HG03103 (cell line): ENCODE measurements around the gene LAMB1.

Source experiments
- ATAC-seq: cut with Tn5 transposase; IDR thresholded peaks from one replicate; pipeline ENCODE4 v1.9.1; 2021; ENCODE audit warnings: low read depth; ENCODE audit not compliant: unreplicated experiment

The LAMB1 gene

DNA sequence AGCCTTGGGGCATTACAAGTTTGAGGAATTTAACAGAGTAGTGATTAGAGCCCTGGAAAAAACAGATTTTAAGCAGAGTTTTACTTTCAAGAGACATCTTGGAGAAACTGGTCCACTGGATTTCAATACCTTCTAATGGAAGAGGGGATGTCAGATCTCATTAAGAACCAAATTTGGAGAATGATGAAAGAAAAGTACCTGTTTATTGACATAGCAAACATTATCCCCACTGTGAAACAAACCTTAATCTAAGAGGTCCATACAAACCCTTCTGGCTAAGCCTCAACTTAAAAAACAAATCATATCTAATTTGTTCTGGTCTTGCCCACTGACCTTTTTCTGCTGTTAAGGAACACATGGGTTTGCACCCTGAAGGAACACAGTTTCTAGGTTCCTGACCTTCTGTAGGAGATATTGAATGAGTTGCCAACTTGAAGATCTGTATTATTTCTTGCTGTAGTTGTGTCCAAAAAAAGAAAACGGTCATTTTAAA is 53.5 kb downstream of the LAMB1 start:
- no peak for ATAC-seq

DNA sequence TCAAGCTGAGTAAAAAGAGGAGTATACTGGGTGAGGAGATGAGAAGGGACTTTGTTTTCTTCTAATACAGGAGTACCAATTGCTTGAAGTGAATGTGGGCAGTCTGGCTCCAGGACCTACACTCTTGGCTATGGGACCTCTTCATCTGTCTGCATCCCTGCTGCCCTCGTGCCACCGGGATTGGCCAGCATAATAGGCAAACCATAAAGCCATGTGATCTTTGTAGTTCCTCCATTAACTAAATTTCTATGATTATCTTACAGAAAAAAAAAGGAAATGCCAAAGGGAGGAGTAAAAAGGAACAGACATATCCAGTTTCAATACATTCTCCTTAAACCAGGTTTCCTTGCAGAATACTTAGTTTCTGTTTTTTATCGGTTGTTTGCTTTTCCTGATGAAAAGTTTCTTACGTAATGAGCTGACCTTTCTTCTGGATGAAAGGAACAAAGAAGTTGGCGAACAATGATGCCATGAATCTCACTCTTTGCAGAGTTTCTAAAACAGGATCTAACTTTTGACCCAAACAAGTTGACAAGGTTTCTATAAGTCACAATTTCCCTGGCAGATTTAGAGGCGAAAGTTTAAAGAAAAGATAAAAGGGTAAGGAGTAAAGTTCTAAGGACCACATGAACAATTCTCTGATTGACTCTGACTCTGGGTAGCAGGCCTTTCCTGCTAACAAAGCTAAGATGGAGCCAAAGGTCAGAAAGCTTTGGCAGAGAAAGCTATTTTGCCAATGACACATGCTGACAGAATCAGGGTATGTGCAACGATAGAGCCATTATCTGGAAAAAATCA is 54.1 kb downstream of the LAMB1 start:
- no peak for ATAC-seq

GRCh38 chr7:107946881-107947280 is 56.1 kb downstream of the LAMB1 start:
- no peak for ATAC-seq

DNA sequence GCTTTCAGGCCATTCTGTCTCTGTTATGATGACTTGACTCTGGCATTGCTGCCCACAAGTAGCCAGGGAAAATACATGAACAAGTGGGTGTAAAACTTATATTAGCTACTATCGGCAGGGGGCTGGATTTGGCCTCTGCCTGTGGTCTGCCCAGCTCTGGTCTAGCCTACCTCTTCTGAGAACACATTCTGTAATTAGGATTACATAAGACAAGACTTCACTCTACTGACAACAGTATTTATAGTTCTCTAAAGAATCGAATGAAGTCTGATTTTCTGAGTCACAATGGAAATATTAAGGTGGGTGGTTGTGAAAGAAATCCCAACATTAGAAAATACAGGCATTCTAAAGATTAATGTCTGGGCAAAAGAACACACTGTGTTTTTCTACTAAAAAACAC is 56.5 kb downstream of the LAMB1 start:
- no peak for ATAC-seq

GRCh38 chr7:107945332-107945731 is 57.6 kb downstream of the LAMB1 start:
- ATAC-seq, result no peak

DNA sequence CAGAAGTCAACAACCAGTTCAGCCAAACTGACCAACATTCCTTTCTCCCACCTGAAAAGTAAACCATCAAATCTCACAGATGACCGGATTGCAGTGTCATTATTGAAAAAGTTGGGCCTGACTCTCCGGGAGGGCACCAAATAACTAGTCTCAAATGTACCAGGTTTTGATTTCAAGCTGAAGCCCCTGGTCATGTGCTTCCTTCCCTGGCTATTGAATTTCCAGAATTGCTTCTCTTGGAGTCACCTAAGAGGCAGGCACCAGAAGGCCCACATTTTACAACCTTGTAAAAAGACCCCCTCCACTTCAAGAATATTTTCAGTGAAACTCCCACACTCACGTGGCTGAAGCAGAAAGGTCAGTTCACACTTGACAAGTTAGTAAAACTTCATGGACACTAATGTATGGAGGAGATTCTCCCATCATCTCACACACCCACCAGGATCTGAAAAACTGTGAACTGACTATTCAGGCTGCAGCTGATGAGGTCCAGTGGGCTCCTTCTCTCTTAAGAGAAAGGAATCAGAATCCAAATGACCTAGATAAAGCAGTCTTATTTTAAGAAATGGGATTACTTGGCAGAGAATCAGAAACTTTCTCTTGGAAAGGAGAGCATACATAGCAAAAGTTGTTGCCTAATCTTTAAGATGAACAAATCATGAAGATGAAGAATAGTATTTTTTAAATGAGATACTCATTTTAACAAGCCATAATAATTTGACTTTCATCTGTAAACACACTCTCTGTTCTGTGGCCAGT is 58.4 kb downstream of the LAMB1 start:
- ATAC-seq, result no peak

GRCh38 chr7:107943018-107943417 is 59.9 kb downstream of the LAMB1 start:
- no peak for ATAC-seq

- no peak for ATAC-seq
These were observed 62.0 kb downstream of the LAMB1 start for GRCh38 chr7:107940951-107941350.

DNA sequence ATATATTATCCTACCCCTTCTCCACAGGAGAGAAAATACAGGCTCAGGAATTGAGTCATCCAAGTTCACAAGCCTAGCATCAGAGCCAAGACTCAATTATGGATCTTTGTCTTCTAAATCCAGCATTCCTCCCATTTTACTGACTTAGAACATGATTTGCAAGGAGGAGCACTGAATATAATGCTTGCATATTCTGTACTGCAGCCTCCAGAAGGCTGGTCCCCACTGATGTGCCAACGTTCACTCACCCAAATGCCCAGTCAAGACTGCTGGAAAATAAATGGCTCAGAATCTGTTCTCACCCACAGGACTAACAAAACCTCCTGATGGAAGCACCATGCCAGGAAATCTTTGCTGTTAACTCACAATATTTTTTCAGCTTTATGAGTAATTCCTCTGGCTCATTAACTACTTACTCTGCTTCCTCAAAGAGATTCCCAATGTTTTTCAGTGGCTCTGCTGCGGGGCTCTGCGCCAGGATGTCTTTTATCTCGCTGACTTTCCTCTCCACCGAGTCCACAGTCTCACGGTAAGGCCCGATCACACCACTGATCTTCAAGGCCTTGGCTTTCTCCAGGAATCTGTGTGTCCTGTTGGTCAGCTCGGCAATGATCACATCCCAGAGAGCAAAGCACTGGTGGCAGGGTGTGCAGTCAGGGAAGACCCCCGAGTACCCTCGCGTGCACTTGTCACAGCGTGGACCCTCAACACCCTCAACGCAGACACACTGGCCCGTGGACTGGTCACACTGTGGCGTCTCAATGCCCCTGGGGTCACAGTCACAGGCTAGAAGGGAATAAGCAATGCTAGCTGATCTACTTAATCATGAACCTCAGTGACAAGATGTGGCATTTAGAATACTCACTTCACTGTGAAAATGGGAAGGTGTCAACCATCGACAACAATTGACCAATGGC is 63.1 kb downstream of the LAMB1 start:
- no peak for ATAC-seq

GRCh38 chr7:107938456-107939250 is 64.3 kb downstream of the LAMB1 start:
- ATAC-seq, result no peak

- ATAC-seq, result no peak
These were observed 65.4 kb downstream of the LAMB1 start for GRCh38 chr7:107937531-107937930.

DNA sequence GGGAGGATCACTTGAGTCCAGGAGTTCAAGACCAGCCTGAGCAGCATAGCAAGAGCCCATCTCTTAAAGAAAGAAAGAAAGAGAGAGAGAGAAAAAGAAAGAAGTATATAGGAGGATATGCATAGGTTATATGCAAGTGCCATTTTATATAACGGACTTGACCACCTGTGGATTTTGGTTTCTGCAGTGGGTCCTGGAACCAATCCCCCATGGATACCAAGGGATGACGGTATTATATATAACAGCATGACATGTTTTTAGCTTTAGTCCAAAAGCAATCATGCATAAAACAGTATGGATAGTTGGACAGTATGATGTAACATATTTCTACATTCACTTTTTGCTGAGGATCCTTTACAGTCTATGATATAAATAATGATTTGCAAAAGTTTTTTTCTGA is 66.6 kb downstream of the LAMB1 start:
- ATAC-seq, result no peak

DNA sequence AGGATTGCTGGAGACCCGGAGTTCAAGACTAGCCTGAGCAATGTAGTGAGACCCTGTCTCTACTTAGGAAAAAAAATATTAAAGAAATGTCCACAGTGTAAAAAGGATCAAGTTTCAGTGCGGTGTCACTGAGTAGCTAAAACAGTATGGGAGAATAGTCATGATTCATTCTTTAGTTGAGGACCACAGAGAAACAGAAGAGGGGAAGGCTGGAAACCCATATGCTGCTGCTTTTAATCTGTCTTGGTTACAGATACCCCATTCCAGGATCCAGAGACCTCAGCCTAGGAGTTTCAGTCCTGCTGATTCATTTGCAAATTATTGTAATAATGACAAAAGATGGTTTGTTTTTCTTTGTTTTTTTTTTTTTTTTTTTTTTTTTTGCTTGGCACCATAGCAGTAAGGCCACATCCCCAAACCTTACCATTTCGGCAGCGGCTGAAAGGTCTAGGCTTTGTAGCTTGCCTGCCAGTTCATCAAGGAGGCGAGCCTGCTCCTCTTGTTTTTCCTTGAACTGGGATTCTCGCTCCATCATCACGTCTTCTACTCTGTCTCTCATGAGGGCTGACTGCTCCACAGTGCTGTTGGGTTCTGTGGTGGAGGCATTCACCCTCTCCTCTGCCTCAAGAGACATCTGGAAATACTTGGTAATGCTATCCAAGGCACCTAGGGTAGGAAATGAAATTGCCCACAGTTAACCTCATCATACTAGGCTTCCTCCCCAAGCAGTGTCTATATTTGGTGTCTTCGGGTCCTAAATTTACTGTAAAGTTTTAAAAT is 67.8 kb downstream of the LAMB1 start:
- ATAC-seq, result no peak

DNA sequence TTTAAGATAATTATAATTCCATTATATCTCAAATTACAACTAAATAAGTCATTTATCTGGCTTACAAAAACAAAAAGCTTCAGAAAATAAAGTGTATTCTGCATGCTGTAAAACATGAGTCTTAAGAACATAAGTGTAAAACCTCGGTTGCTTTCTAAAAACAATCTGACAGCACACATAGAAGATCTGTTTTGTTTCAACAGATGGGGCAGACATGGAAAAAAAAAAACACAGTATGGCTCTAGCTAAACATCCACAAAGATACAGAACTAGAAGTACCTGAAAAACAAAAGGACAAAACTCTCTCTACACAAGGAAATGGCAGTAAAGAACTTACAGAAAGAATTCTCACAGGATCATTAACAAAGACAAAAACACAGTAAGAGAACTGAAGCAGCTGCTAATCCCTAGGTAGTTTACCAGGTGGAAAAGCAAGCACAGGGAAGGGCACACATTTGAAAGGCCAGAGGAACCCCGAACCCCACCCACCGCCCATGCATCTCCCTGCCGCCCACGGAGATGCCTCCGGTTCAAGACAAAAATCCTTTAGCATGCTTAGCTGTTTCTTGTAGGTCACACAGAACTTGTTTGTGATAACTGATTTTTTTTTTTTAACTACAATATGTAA is 69.5 kb downstream of the LAMB1 start:
- ATAC-seq, result no peak

- no peak for ATAC-seq
These were observed 70.2 kb downstream of the LAMB1 start for GRCh38 chr7:107932805-107933204.

DNA sequence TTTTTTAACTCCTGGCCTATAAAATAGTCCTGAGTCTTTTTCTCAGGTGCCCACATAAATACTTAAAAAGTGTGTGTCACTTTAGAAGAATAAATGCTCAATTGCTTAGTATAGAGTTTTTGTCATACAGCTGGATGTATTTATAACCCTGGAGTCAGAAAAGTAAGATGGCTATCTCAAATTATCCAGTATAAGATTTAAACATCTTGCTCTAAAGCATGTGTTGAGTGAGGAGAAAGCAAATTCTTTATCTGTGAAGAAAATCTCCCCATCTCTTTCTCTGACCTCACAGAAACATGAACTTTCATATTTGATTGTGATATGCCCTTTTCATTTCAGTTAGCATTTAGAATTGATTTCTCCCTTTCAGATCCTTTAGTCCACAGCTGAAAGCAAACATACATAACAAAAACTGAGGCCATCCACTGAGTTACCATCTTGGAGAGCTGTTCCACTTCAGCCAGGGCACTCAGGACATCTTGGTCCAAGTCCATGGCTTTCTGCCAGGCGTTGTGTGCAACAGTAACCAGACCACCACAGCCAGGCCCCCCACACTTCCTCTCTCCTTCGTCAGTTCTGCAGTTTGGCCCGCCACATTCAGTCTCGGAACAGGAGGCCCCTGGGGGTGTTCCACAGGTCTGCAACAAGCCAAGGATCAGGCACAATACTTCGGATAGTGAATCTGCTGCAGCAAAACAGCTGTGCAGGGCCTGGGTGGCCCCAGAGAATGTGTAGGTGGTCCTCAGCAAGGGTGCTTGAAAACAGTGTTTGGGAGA is 71.0 kb downstream of the LAMB1 start:
- ATAC-seq, result no peak

DNA sequence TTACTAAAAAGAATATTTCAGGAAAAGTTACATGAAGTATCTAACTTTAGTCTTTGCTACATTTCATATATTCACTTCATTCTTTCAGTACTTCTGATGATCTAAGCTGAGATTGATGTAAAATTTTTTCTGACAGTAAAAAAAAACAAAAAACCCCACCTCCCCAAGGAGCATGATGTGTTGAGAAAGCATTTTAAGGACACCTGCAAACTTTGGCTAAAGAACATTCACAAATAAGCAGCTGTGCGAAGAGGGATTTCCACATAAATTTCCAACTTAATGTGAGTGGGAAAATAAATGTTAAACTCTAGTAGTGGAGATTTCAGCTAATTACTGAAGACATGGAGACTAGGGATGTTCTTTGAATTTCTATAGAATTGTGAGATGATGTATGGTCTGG is 76.5 kb downstream of the LAMB1 start:
- no peak for ATAC-seq

DNA sequence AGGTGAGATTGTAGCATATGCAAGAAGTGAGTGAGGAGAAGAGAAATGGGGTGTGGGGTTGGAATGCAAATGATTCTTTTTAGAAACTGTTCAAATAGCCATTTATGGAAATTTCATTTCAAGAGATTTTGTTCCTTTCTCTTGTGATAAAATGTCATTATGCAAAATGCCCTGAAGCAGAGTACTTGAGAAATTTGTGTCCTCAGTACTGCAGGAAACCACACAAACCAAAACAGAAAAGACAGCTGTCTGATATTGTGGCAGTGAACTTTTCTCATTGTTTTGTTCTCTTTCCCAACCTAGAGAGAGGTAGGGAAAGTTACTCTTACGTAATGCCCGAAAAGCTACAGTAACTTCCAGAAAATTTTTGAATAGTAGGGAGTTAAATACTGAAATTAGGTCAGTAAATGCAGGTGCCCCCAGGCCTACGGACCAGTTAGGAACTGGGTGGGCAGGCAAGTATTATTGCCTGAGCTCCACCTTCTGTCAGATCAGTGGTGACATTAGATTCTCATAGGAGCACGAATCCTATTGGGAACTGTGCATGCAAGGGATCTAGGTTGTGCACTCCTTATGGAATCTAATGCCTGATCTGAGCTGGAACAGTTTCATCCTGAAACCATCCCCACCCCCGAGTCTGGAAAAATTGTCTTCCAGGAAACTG is 78.0 kb downstream of the LAMB1 start:
- ATAC-seq, result peak; percentile 72
